KMS-11 (cell line): ENCODE measurements around the gene LRRC75B.

ENCODE experiments used
- H2AFZ ChIP-seq: fragments of 200-600 bp; sonication (generic); 2 replicates; pipeline ENCODE4 v1.6.1; 2016; ENCODE audit warnings: antibody characterized with exemption, mixed run types, low read depth
- H3K27ac ChIP-seq: fragments of 200-600 bp; sonication (generic); 2 replicates; pipeline ENCODE4 v1.6.1; 2016; ENCODE audit warnings: mild to moderate bottlenecking, mixed run types
- H3K27me3 ChIP-seq: fragments of 200-600 bp; sonication (generic); 2 replicates; pipeline ENCODE4 v1.6.1; 2017; ENCODE audit warnings: mild to moderate bottlenecking, low read depth, mixed run types, moderate library complexity; ENCODE audit not compliant: insufficient read depth
- H3K36me3 ChIP-seq: fragments of 200-600 bp; sonication (generic); 2 replicates; pipeline ENCODE4 v1.6.1; 2017; ENCODE audit warnings: mild to moderate bottlenecking, mixed run types; ENCODE audit not compliant: insufficient read depth
- H3K4me1 ChIP-seq: fragments of 200-600 bp; sonication (generic); 2 replicates; pipeline ENCODE4 v1.6.1; 2016; ENCODE audit warnings: mild to moderate bottlenecking, low read depth, mixed run types; ENCODE audit not compliant: poor library complexity, severe bottlenecking
- H3K4me2 ChIP-seq: fragments of 200-600 bp; sonication (generic); 2 replicates; pipeline ENCODE4 v1.7.0; 2016; ENCODE audit warnings: mild to moderate bottlenecking, mixed run types
- H3K4me3 ChIP-seq: fragments of 200-600 bp; sonication (generic); IDR thresholded peaks from 2 replicates; pipeline ENCODE4 v1.6.1; 2017; ENCODE audit warnings: low read depth, low read length, mixed read lengths; ENCODE audit not compliant: insufficient read depth
- H3K79me2 ChIP-seq: fragments of 200-600 bp; sonication (generic); 2 replicates; pipeline ENCODE4 v1.6.1; 2016; ENCODE audit warnings: low read depth, mixed run types; ENCODE audit not compliant: insufficient read depth
- H3K9ac ChIP-seq: fragments of 200-600 bp; sonication (generic); 2 replicates; pipeline ENCODE4 v1.6.1; 2016; ENCODE audit warnings: mild to moderate bottlenecking, mixed run types
- H4K20me1 ChIP-seq: fragments of 200-600 bp; sonication (generic); 2 replicates; pipeline ENCODE4 v1.6.1; 2016; ENCODE audit warnings: mild to moderate bottlenecking, mixed run types; ENCODE audit not compliant: insufficient read depth
- CTCF ChIP-seq: fragments of 200-600 bp; sonication (generic); conservative IDR thresholded peaks from 2 replicates; pipeline ENCODE4 v1.6.1; 2017; ENCODE audit warnings: low read depth, mild to moderate bottlenecking, antibody characterized with exemption, low read length, moderate library complexity, mixed read lengths

LRRC75B gene

GRCh38 chr22:24543185-24543601 lies 49.7 kb downstream of the LRRC75B start:
- Histone ChIP-seq H3K4me1 (peaks cover 43% of the 10 kb centered on the region), H3K36me3 (peaks cover 13% of the 10 kb centered on the region; the same call in 1 of the 2 replicates), H3K27ac (peak overlapping the region; percentile 75; the same call in 1 of the 2 replicates), H4K20me1 (no peaks in the 10 kb centered on the region), H2AFZ (no peak overlapping the region), H3K4me3 (no peak overlapping the region), H3K27me3 (no peaks in the 10 kb centered on the region), H3K9ac (no peak overlapping the region), H3K4me2 (peak overlapping the region; percentile 44; the same call in 1 of the 2 replicates), H3K79me2 (no peaks in the 10 kb centered on the region)
- TF ChIP-seq CTCF = no peak

- Histone ChIP-seq H3K27ac (no peak overlapping the region), H3K36me3 (peaks cover 13% of the 10 kb centered on the region; the same call in 1 of the 2 replicates), H3K4me2 (no peak overlapping the region), H3K4me3 (no peak overlapping the region), H3K9ac (no peak overlapping the region), H3K27me3 (no peaks in the 10 kb centered on the region), H3K79me2 (no peaks in the 10 kb centered on the region), H4K20me1 (no peaks in the 10 kb centered on the region), H2AFZ (no peak overlapping the region), H3K4me1 (peaks cover 43% of the 10 kb centered on the region)
- no peak for TF ChIP-seq CTCF
Observed at GRCh38 chr22:24542641-24543040, 50.2 kb downstream of the LRRC75B start.

GRCh38 chr22:24541681-24542515 lies 51.0 kb downstream of the LRRC75B start:
- Histone ChIP-seq H3K4me2 (no peak overlapping the region), H3K27me3 (no peaks in the 10 kb centered on the region), H3K79me2 (no peaks in the 10 kb centered on the region), H4K20me1 (no peaks in the 10 kb centered on the region), H2AFZ (no peak overlapping the region), H3K27ac (no peak overlapping the region), H3K4me3 (no peak overlapping the region), H3K36me3 (peaks cover 10% of the 10 kb centered on the region; the same call in 1 of the 2 replicates), H3K4me1 (peaks cover 43% of the 10 kb centered on the region), H3K9ac (no peak overlapping the region)
- TF ChIP-seq CTCF = no peak

- Histone ChIP-seq H3K79me2 (no peaks in the 10 kb centered on the region), H3K27ac (no peak overlapping the region), H3K4me1 (peaks cover 37% of the 10 kb centered on the region), H3K4me3 (no peak overlapping the region), H3K4me2 (no peak overlapping the region), H3K9ac (no peak overlapping the region), H2AFZ (no peak overlapping the region), H3K27me3 (no peaks in the 10 kb centered on the region), H3K36me3 (0 out of 2 replicates have a peak, but pooled peaks cover 3% of the 10 kb centered on the region), H4K20me1 (no peaks in the 10 kb centered on the region)
- TF ChIP-seq CTCF = no peak
Observed at GRCh38 chr22:24540470-24540869, 52.4 kb downstream of the LRRC75B start.
